Tibial artery (tissue), 4 donors: ENCODE measurements around the gene GTF2IRD1.

Experiments
- DNase-seq, 2 donors: peaks; one replicate each; pipeline ENCODE4 v3.0.0-alpha.2; 2019
- H3K27ac ChIP-seq, 2 donors: fragments of 200-600 bp; sonication (generic) in 1 of 2; 1 replicate in 1 of 2; 2 replicates in 1 of 2; pipeline ENCODE4 v1.5.1; 2018 to 2019; ENCODE audit warnings: mild to moderate bottlenecking in 1 of 2
- H3K27me3 ChIP-seq, 2 donors: fragments of 200-600 bp; sonication (generic) in 1 of 2; one replicate each; pipeline versions ENCODE4 v1.5.1 to v1.6.0; 2016 to 2019
- H3K36me3 ChIP-seq, 3 donors: fragments of 200-600 bp; sonication (generic) in 2 of 3; one replicate each; pipeline ENCODE4 v1.5.1; 2016 to 2019; ENCODE audit warnings: mild to moderate bottlenecking in 2 of 3
- H3K4me1 ChIP-seq, 4 donors: fragments of 200-600 bp; sonication (generic) in 2 of 4; 1 replicate in 3 of 4; 2 replicates in 1 of 4; pipeline ENCODE4 v1.5.1; 2016 to 2019
- H3K4me3 ChIP-seq, 2 donors: fragments of 200-600 bp; sonication (generic) in 1 of 2; 1 replicate in 1 of 2; 2 replicates in 1 of 2; pipeline ENCODE4 v1.5.1; 2018 to 2019; ENCODE audit warnings: mild to moderate bottlenecking in 2 of 2
- H3K9me3 ChIP-seq, 3 donors: fragments of 200-600 bp; sonication (generic) in 1 of 3; one replicate each; pipeline ENCODE4 v1.5.1; 2016 to 2019
- CTCF ChIP-seq, 2 experiments: fragments of 200-600 bp in 1 of 2; fragments of 450-650 bp in 1 of 2; IDR thresholded peaks; one replicate each; pipeline ENCODE4 v1.5.1; 2017 to 2019; ENCODE audit warnings: antibody characterized with exemption in 2 of 2, mild to moderate bottlenecking in 1 of 2, moderate library complexity in 1 of 2
- intact Hi-C: fragments of 100-400 bp; cut with DNase I; formaldehyde crosslinking; loops from one replicate; pipeline ENCODE4 v1.15.0; 2023; ENCODE audit warnings: low total_unique reads

The GTF2IRD1 gene

GRCh38 chr7:74498996-74499834 lies 45.5 kb downstream of the GTF2IRD1 start:
- Histone ChIP-seq H3K27ac (no peak overlapping the region), H3K4me3 (no peak overlapping the region), H3K9me3 (no peaks in the 10 kb centered on the region), H3K4me1 (peaks cover 0 to 25% (median 20%) of the 10 kb centered on the region in 4 donors), H3K36me3 (no peaks in the 10 kb centered on the region), H3K27me3 (no peaks in the 10 kb centered on the region)
- intact Hi-C loops, result no loop called here
- no peak for TF ChIP-seq CTCF (IDR thresholded peaks at IDR 0.05)
- DNase-seq, result no peak

GRCh38 chr7:74499835-74500388 lies 46.2 kb downstream of the GTF2IRD1 start:
- H3K9me3 ChIP-seq, result no peaks in the 10 kb centered on the region
- H3K27me3 ChIP-seq, result no peaks in the 10 kb centered on the region
- intact Hi-C loops, result no loop called here
- no peak overlapping the region for H3K27ac ChIP-seq
- DNase-seq, result no peak
- H3K36me3 ChIP-seq, result no peaks in the 10 kb centered on the region
- H3K4me3 ChIP-seq, result no peak overlapping the region
- peaks cover 0 to 25% (median 20%) of the 10 kb centered on the region in 4 donors for H3K4me1 ChIP-seq
- no peak for TF ChIP-seq CTCF (IDR thresholded peaks at IDR 0.05)

GRCh38 chr7:74501298-74501697 lies 47.6 kb downstream of the GTF2IRD1 start:
- Histone ChIP-seq H3K4me3 (peak overlapping the region; percentile 28 to 43), H3K36me3 (no peaks in the 10 kb centered on the region), H3K27me3 (no peaks in the 10 kb centered on the region), H3K27ac (peak overlapping the region; percentile 54 to 55), H3K9me3 (no peaks in the 10 kb centered on the region), H3K4me1 (peaks cover 0 to 27% (median 21%) of the 10 kb centered on the region in 4 donors)
- TF ChIP-seq CTCF (IDR thresholded peaks at IDR 0.05), result no peak
- intact Hi-C loops, result no loop called here
- DNase-seq, result peak; percentile 35 to 91

- no peak for TF ChIP-seq CTCF (IDR thresholded peaks at IDR 0.05)
- H3K27ac ChIP-seq, result peak overlapping the region; percentile 41 to 55
- H3K27me3 ChIP-seq, result no peaks in the 10 kb centered on the region
- peaks cover 0 to 27% (median 21%) of the 10 kb centered on the region in 4 donors for H3K4me1 ChIP-seq
- intact Hi-C loops, result no loop called here
- no peak overlapping the region for H3K4me3 ChIP-seq
- peak; percentile 50 to 90 for DNase-seq
- no peaks in the 10 kb centered on the region for H3K9me3 ChIP-seq
- H3K36me3 ChIP-seq, result no peaks in the 10 kb centered on the region
Measured at GRCh38 chr7:74502216-74502891, 48.6 kb downstream of the GTF2IRD1 start.

- H3K36me3 ChIP-seq, result peaks cover 0 to 1% (median 0%) of the 10 kb centered on the region in 3 donors
- H3K4me1 ChIP-seq, result peaks cover 0 to 27% (median 21%) of the 10 kb centered on the region in 4 donors
- no peaks in the 10 kb centered on the region for H3K9me3 ChIP-seq
- H3K27me3 ChIP-seq, result no peaks in the 10 kb centered on the region
- intact Hi-C loops, result no loop called here
- DNase-seq, result no peak
- TF ChIP-seq CTCF (IDR thresholded peaks at IDR 0.05), result no peak
- no peak overlapping the region for H3K27ac ChIP-seq
- H3K4me3 ChIP-seq, result no peak overlapping the region
Measured at GRCh38 chr7:74503061-74503460, 49.4 kb downstream of the GTF2IRD1 start.
